WTC11 (cell line): ENCODE data around the gene CACHD1.

Experiments
- IRF2 ChIP-seq: sonication (generic); formaldehyde crosslinking; IDR thresholded peaks from 2 replicates; pipeline ENCODE4 v1.8.0; 2022; ENCODE audit warnings: low read depth, missing genetic modification reagents, borderline replicate concordance
- RORB ChIP-seq: fragments of 250-450 bp; sonication (Bioruptor Pico); IDR thresholded peaks from 2 replicates; pipeline ENCODE4 v1.9.0; 2021; ENCODE audit warnings: mild to moderate bottlenecking

- TF ChIP-seq RORB (CRISPR knock-in tag) (no peak), IRF2 (CRISPR knock-in tag) (no peak)
These were observed 38.7 kb downstream of the CACHD1 start for GRCh38 chr1:64508629-64509028.
